Upper lobe of left lung (tissue), 6 donors: Measurements from ENCODE around the gene FOXF2. TPM values are rescaled to one million over a fixed set of nuclear protein-coding genes. Genes with fewer than 3 reads are reported as not detected.
A peak's percentile ranks its signal among the peaks of the same experiment; 100 is the strongest.

ENCODE experiments used
- ATAC-seq, 2 donors: fragments of 200-7000 bp; cut with Tn5 transposase; one replicate each; pipeline ENCODE4 v1.9.1; 2022; ENCODE audit warnings: mild to moderate bottlenecking in 2 of 2, moderate library complexity in 2 of 2; ENCODE audit not compliant: low FRiP score in 2 of 2
- DNase-seq, 2 donors: peaks; one replicate each; pipeline ENCODE4 v3.0.0-alpha.2; 2019 to 2020
- H3K27ac ChIP-seq, 4 donors: fragments of 200-600 bp; sonication (generic); one replicate each; pipeline ENCODE4 v1.5.1; 2016 to 2019
- H3K27me3 ChIP-seq, 4 donors: fragments of 200-600 bp; sonication (generic); one replicate each; pipeline ENCODE4 v1.5.1; 2017 to 2019
- H3K36me3 ChIP-seq, 4 donors: fragments of 200-600 bp; sonication (generic); one replicate each; pipeline ENCODE4 v1.5.1; 2016 to 2019
- H3K4me1 ChIP-seq, 4 donors: fragments of 200-600 bp; sonication (generic); one replicate each; pipeline ENCODE4 v1.5.1; 2018 to 2019
- H3K4me3 ChIP-seq, 4 donors: fragments of 200-600 bp; sonication (generic); one replicate each; pipeline ENCODE4 v1.5.1; 2017 to 2019; ENCODE audit warnings: mild to moderate bottlenecking in 2 of 4, moderate library complexity in 1 of 4
- H3K9me3 ChIP-seq, 4 donors: fragments of 200-600 bp; sonication (generic); one replicate each; pipeline ENCODE4 v1.5.1; 2018 to 2019
- EP300 ChIP-seq, 4 donors: sonication (generic); formaldehyde crosslinking; IDR thresholded peaks; one replicate each; pipeline ENCODE4 v1.5.1; 2017; ENCODE audit warnings: antibody characterized with exemption in 4 of 4, control low read depth in 2 of 4
- POLR2A ChIP-seq, 4 donors: fragments of 450-650 bp; IDR thresholded peaks; one replicate each; pipeline ENCODE4 v1.5.1; 2016 to 2017; ENCODE audit warnings: antibody characterized with exemption in 4 of 4, mild to moderate bottlenecking in 2 of 4
- POLR2AphosphoS5 ChIP-seq, 2 donors: sonication (generic); formaldehyde crosslinking; IDR thresholded peaks; one replicate each; pipeline ENCODE4 v1.5.1; 2017; ENCODE audit warnings: antibody characterized with exemption in 2 of 2
- WGBS, 2 donors: methylation state at CpG; one replicate each; pipeline ENCODE4 v1.1.5; 2017 to 2018; 5-methylcytosine and 5-hydroxymethylcytosine counted together
- total RNA-seq, 6 donors: library from RNA; depleted of rRNA in 4 of 6; stranded (reverse); fragments of >200 nt in 4 of 6; gene quantifications; one replicate each; pipeline versions ENCODE4 v1.1.0 to v1.2.1, GENCODE V29; 2016 to 2021
- TF ChIP-seq, protein P1 (sequence below), 6 experiments: fragments of 450-650 bp in 4 of 6; fragments of 200-600 bp in 2 of 6; sonication (generic) in 2 of 6; IDR thresholded peaks; one replicate each; pipeline ENCODE4 v1.5.1; 2016 to 2019; ENCODE audit warnings: antibody characterized with exemption in 6 of 6
- donor health status: DM: no; HTN: no; CAD: no; lungs with moderate emphysema.
- donor health status: DM: no; HTN: yes; CAD: no; lungs with severe emphysema.

The FOXF2 gene
- total RNA-seq, 6 donors from 2014 or later: 5.5 to 17.7 (median 8.8) TPM

GRCh38 chr6:1436334-1437306, 47.2 kb downstream of the FOXF2 start:
- DNase-seq (peak in 1 of 2 donors; percentile 8), ATAC-seq (peak; percentile 79 to 90)
- 31 to 33% methylated on average over 18 of the region's 18 CpGs for WGBS, 2 donors
- Histone ChIP-seq H3K27me3 (no peaks in the 10 kb centered on the region), H3K36me3 (no peaks in the 10 kb centered on the region), H3K4me1 (no peaks in the 10 kb centered on the region), H3K27ac (no peak overlapping the region), H3K9me3 (no peaks in the 10 kb centered on the region), H3K4me3 (no peak overlapping the region)
- TF ChIP-seq, protein P1, sequence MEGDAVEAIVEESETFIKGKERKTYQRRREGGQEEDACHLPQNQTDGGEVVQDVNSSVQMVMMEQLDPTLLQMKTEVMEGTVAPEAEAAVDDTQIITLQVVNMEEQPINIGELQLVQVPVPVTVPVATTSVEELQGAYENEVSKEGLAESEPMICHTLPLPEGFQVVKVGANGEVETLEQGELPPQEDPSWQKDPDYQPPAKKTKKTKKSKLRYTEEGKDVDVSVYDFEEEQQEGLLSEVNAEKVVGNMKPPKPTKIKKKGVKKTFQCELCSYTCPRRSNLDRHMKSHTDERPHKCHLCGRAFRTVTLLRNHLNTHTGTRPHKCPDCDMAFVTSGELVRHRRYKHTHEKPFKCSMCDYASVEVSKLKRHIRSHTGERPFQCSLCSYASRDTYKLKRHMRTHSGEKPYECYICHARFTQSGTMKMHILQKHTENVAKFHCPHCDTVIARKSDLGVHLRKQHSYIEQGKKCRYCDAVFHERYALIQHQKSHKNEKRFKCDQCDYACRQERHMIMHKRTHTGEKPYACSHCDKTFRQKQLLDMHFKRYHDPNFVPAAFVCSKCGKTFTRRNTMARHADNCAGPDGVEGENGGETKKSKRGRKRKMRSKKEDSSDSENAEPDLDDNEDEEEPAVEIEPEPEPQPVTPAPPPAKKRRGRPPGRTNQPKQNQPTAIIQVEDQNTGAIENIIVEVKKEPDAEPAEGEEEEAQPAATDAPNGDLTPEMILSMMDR (IDR thresholded peaks at IDR 0.05): peak; percentile 62 to 87 (median 78)
- no peak for TF ChIP-seq POLR2AphosphoS5 (IDR thresholded peaks at IDR 0.05)

- H3K27ac ChIP-seq: no peak overlapping the region
- no peaks in the 10 kb centered on the region for H3K9me3 ChIP-seq
- DNase-seq (peak in 1 of 2 donors; percentile 37), ATAC-seq (no peak)
- H3K36me3 ChIP-seq: no peaks in the 10 kb centered on the region
- H3K4me1 ChIP-seq: no peaks in the 10 kb centered on the region
- no peak for TF ChIP-seq EP300 (IDR thresholded peaks at IDR 0.05)
- no peak for TF ChIP-seq POLR2AphosphoS5 (IDR thresholded peaks at IDR 0.05)
- TF ChIP-seq, protein P1 (IDR thresholded peaks at IDR 0.05): no peak
- no peak for TF ChIP-seq POLR2A (IDR thresholded peaks at IDR 0.05)
- 71 to 75% methylated on average over 21 of the region's 21 CpGs for WGBS, 2 donors
- H3K27me3 ChIP-seq: no peaks in the 10 kb centered on the region
- no peak overlapping the region for H3K4me3 ChIP-seq
Observed at GRCh38 chr6:1437553-1438406, 48.4 kb downstream of the FOXF2 start.

DNA sequence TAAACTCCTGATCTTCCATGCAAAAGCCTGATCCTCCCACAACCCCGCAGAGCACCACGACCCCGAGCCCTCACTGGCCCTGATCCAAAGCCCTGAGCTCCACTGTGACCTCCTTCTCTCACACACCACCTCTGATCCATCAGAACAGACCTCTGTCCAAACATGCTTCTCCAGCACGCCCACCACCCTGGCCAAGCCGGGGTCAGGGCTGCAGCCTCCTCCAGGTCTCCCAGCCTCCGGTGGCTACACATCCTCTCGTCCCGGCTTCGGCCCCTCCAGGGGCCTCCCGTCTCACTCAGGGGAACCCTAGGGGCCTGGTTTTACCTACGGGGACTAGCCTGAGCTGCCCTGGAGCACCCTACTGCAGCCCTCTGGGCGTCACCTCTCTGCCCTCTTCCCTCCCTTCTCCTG, 49.1 kb downstream of the FOXF2 start:
- 62 to 67% methylated on average over 9 to 12 of the region's 12 CpGs for WGBS, 2 donors
- H3K4me3 ChIP-seq: no peak overlapping the region
- TF ChIP-seq POLR2AphosphoS5 (IDR thresholded peaks at IDR 0.05) (no peak), EP300 (IDR thresholded peaks at IDR 0.05) (no peak), POLR2A (IDR thresholded peaks at IDR 0.05) (no peak)
- TF ChIP-seq, protein P1 (IDR thresholded peaks at IDR 0.05): no peak
- no peaks in the 10 kb centered on the region for H3K9me3 ChIP-seq
- H3K36me3 ChIP-seq: no peaks in the 10 kb centered on the region
- no peaks in the 10 kb centered on the region for H3K4me1 ChIP-seq
- H3K27me3 ChIP-seq: no peaks in the 10 kb centered on the region
- DNase-seq (peak in 1 of 2 donors; percentile 43), ATAC-seq (no peak)
- H3K27ac ChIP-seq: no peak overlapping the region

GRCh38 chr6:1439349-1439748, 50.0 kb downstream of the FOXF2 start:
- H3K9me3 ChIP-seq: no peaks in the 10 kb centered on the region
- ATAC-seq: no peak
- H3K4me1 ChIP-seq: no peaks in the 10 kb centered on the region
- H3K4me3 ChIP-seq: no peak overlapping the region
- H3K27me3 ChIP-seq: no peaks in the 10 kb centered on the region
- TF ChIP-seq EP300 (IDR thresholded peaks at IDR 0.05): no peak
- TF ChIP-seq, protein P1 (IDR thresholded peaks at IDR 0.05): no peak
- no peak for TF ChIP-seq POLR2AphosphoS5 (IDR thresholded peaks at IDR 0.05)
- TF ChIP-seq POLR2A (IDR thresholded peaks at IDR 0.05): no peak
- no peak for DNase-seq
- WGBS, 2 donors: 82 to 83% methylated on average over 10 of the region's 10 CpGs
- no peaks in the 10 kb centered on the region for H3K36me3 ChIP-seq
- no peak overlapping the region for H3K27ac ChIP-seq
